Kidney glomerular epithelial cell (primary cell): ENCODE measurements around the gene APBB1IP.
"Not testable (repeated sequence)": the region's sequence is repeated elsewhere in the genome, so short reads cannot be mapped to it uniquely, and the experiment has no call there.

Source experiments
- DNase-seq: peaks from one replicate; lab custom pipeline; 2025; lab: John Stamatoyannopoulos, UW

APBB1IP gene

DNA sequence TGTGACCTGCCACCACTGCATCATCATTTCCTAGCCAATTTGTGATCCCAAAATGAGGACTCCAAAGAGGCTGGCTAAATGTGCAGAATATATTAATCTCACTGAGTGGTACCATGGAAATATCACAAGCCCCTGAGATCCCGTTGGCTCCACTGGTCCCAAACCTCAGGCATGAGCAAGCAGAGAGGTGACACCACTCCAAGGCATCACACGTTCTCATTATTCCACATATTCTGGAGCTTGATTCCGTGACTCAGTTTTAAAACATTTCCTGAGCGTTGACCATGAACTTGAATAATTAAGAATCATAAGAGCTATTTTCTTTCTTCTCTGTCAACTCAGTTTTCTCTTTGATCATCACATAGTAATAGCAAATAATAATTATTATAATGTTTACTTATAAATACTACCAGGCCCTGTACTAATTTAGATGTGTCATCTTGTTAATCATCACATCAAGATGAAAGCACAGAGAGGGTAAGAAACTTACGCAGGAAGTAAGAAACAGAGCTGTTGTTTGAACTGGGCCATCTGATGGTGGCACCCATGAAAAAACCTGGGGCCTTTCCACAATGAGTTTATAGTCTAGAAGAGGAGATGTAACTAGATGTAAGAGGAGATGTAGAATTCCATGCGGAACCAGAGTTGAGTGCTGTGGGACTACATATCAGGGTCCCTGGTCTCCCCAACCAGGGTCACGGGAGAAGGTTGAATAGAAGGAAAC lies 3.5 kb downstream of the APBB1IP start:
- no peak for DNase-seq

DNA sequence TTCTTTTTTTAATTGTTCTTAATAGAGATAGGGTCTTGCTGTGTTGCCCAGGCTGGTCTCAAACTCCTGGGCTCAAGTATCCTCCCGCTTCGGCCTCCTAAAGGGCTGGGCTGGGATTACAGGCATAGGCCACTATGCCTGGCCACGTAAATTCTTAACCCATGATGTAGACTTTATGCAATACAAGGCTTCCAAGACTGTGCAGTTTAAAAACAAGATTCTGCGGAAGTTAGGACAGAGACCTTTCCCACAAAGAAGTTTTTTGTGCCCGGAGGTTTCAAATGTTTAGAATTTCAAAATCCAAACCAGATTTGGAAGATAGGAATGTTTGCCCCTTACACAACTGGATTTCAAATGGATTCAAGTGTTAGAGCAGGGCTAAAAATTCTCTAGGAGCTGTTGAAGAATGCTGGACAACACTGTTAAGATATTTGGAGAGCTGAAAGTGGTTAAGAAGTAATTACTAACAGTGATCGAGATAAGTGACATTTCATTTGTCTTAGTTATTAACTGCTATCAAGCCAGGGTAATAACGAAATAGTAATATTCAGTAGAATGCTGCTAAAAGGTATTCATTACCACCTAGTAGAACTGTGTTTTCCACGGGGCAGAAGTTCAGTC lies 7.4 kb downstream of the APBB1IP start:
- no peak for DNase-seq

DNA sequence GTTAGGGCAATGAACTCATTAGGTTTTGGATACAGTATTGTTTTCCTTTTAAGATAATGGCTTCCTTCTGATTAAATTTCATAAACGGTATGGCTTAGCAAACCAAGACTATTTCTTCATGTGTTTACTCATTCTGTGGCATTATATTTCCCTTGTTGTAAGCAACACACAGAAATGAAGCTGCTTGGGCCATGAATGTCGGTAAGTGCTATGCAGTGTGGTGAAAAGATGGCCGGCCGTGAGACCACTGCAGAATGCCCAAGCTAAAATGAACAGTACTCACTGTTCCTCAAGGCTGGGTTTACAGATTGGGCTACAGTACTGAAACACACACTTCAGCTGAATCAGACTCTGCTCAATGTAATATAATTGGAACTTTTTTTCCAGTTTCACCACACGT lies 8.1 kb downstream of the APBB1IP start:
- no peak for DNase-seq

DNA sequence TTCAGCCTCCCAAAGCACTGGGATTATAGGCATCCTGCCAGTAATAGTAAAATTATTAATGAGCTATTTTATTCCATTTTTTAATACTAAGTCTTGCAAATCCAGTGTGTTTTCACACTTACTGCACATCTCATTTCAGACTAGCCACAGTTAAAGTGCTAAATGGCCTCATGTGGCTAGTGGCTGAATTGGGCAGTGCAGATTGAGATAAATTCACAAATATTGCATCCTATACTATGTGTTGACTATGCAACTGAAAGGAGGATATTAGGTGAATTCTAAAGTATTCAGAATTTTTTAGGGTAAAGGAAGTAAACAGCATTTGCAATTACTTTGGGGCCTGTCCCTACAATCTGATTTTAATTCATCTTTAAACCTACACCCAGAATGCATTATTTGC lies 10.2 kb downstream of the APBB1IP start:
- no peak for DNase-seq

DNA sequence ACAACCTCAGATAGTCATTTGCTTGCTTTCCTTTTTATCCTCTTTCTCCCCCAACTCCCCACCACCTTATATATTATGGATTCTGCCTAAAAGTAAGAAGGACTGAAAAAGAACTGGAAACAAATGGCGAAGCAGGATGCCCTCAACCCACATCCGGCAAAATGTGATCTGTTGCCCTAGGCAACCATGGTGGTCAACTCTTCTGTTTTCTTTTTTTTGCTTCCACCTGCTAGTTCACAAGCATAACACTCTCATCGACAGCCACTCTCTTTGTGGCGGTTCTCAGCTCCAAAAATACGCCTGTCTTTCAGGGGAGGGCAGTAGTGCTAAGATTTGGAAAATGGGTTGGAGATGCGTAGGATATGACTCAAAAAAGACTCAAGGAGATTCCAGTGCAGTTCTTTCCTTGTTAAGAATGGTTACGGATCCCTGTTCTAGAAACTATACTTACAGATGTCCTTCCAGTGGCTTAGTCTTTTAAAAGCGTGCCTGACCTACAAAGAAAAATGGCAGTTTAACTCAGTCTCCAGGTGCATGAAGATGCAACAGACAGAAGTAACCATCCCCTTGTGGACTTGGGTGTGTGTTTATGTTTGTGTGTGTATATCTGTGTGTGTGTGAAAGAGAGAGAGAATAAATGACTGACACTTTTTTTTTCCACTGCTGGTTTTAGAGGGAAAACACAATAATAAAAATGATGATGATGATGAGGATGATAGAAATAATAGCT lies 10.7 kb downstream of the APBB1IP start:
- DNase-seq = no peak

DNA sequence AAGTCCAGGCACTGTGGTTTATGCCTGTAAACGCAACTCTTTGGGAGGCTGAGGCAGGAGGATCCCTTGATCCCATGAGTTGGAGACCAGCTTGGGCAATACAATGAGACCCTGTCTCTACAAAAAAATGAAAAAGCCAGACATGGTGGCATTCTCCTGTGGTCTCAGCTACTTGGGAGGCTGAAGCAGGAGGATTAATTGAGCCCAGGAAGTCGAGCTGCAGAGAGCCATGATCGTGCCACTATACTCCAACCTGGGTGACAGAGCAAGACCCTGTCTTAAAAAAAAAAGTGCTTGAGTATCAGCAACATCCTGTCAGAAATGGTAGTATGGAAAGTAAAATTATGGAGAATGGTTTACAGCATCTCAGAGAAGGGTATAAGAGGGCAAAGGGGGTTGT lies 11.6 kb downstream of the APBB1IP start:
- DNase-seq = no peak

DNA sequence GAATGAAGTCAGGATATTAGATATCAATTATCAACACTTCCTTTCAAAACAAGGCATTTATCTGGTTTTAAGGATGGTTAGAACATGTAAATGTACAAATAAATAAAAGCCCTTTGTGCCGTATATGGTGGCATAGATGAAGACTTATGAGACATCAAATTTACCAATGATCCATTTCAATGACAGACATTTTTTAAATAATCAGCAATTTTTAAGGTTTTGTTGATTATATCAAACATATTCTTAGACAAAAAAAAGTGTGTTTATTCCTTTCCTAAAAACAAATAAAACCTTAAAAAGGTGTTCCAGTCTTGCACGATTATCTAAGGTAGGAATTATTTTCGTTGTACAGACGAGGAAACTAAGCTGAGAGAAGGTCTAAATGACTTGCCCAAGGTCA lies 13.8 kb downstream of the APBB1IP start:
- DNase-seq = no peak

DNA sequence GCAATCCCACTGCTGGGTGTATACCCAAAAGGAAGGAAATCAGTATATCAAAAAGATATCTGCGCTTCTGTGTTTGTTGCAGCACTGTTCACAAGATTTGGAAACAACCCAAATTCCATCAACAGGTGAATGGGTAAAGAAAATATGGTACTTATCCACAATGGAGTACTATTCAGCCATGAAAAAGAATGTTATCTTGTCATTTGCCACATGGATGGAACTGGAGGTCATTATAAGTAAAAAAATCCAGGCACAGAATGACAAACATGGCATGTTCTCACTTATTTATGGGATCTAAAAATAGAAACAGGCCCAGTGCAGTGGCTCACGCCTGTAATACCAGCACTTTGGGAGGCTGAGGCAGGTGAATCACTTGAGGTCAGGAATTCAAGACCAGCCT lies 15.7 kb downstream of the APBB1IP start:
- no peak for DNase-seq

DNA sequence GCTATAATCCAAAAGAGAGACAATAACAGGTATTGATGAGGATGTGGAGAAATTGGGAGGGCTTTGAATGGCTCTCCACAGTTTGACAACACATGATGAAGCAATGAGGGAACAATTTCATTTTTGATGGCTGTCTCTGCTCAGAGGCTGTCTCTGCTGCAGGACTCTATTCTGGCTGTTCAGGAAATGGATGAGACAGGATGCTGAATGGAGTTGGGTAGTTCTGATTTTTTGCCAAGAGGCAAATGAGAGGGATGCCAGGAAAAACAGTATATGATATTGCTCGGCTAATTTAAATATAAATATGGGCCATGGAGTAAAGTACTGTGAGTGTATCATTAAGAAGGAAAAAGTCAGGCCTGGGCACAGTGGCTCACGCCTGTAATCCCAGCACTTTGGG lies 16.8 kb downstream of the APBB1IP start:
- DNase-seq = no peak

DNA sequence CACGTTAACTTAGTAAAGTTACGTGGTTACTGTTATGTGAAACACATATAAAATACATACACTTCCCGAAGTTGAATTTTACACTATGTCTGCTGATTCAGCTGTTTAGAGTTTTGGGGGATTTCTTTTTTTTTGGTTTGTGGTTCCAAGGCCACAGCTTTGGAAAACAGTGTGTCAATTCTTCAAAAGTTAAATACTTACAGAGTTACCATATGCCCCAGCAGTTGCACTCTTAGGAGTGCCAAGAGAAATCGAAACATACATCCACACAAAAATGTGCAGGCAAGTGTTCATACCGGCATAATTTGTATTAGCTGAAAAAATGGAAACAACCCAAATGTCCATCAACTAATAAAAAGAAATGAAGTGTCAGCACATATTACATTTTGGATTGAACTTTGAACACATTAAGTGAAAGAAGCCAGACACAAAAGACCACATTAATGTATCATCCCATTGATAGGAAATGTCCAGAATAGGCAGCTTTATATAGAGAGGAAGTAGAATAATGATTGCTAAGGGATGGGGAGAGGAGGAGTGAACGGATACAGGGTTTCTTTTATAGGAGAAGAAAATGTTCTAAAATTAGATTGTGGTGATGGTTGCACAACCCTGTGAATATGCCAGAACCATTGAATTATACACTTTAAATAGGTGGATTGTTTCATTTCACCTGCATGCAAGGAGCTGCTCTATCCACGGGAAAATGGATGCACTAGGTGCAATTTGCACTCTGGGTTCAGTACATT lies 17.6 kb downstream of the APBB1IP start:
- no peak for DNase-seq

DNA sequence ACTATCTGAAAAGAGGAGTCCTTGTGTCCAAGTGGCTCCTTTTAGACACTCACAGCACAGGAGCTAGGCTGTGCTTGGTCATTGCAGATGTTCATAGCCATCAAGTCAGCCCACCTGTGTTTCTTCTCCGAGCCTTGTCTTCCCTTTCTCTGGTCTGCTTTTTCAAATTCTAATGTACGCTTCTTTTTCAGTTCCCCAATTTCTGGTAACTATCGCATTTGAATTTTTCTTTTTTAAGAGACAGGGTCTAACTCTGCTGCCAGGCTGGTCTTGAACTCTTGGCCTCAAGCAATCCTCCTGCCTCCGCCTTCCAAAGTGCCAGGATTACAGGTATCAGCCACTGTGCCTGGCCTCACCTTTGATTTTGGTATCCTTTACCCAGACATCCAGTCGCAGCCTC lies 18.9 kb downstream of the APBB1IP start:
- DNase-seq = no peak

DNA sequence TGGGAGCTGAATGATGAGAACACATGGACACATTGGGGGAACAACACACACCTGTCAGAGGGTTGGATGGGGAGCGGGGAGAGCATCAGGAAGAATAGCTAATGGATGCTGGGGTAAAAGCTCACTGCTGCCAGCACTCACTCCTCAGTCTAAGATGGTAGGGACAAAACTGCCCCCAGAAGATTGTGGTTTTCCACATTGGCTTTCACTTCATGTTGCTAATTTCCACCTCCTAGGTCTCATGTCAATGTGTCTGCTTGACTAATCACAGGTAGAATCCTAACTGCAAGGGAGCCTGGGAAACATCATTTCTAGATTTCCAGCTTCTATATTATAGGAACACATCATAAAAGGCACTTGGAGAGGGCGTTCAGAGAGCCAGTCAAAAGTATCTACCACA lies 22.6 kb downstream of the APBB1IP start:
- no peak for DNase-seq

DNA sequence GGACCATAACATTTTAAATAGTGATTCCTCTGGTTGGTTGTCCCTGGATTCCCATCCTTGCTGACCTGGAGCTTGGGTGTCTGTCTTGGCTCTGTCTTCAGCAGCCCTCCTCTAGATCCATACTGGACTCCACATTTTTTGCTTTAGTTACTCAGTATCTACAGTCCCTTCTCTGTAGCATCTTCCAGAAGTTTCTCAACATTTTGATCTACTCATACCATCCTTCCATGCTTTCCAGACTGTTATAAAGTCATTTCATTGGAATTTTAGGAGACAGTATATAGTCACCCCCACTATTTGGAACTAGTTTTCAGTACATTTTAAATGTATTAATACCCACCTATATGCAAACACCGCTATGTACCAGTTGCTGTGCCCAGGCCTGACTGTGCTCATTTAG lies 25.8 kb downstream of the APBB1IP start:
- no peak for DNase-seq

DNA sequence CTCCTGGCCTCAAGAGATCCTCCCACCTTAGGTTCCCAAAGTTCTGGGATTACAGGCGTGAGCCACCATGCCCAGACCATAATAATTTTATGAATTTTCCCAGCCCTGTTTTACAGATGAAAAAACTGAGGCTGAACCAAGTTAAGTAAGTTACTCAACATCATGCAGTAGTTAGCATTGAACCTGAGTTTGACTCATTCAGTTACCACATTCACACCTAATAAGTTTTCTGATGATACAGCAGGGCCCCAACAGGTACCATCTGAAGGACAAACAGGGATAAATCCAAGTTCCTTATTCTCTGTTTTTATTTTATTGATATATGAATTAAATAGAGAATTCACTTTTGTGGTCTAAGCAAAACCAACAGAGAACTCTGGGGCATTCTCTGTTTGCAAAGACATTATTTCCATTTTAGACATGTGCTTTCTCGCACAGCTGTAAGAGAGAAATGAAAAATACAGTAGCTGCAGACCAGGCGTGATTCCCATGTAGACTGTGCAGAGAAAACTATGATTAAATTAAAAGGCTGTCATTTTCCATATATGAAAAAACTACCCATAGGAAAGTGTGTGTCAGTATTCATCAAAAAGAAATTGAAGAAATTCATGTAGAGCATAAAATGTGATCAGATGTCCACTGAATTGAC lies 26.6 kb downstream of the APBB1IP start:
- no peak for DNase-seq

DNA sequence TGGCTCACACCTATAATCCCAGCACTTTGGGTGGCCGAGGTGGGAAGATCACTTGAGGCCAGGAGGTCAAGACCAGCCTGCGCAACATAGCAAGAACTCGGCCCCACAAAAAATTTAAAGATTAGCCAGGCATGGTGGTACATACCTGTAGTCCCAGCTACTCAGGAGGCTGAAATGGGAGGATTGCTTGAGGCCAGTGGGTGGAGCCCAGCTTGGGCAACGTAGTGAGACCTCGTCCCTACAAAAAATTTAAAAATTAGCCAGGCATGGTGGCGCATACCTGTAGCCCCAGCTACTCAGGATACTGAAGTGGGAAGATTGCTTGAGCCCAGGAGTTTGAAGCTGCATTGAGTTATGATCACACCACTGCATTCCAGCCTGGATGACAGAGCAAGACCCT lies 28.4 kb downstream of the APBB1IP start:
- not testable (repeated sequence) for DNase-seq

DNA sequence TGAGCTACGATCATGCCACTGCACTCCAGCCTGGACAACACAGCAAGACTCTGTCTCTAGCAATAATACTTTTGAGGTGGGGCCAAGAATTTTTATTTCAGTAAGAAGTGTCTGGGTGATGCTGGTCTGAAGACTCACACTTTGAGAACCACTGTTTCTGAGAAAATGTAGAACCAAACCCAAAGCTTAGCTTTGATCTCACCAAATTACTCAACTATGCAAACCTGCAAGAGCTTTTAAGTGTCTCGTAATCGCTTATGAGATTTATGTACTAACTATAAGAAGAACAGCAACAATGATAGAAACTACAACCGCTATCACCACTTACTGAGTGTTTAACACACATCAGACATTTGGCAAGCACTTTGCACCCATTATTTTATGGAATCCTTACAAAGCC lies 29.5 kb downstream of the APBB1IP start:
- DNase-seq = no peak

DNA sequence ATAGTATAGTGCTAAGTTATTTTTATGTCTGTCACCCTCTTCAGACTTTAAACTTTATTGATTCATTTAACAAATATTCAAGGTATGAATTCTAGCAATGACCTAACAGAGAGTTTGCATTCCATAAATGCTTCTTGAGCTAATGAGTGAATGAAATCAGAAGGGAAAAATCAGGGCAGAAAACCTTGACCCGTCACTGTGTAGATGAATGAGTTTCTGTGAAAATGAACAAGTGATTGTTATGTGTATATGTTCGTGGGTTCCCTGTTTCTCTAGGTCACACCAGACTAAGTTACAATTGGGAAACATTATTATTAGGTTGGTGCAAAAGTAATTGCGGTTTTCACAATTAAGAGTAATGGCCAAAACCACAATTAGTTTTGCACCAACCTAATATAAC lies 30.1 kb downstream of the APBB1IP start:
- peak; percentile 92 for DNase-seq

DNA sequence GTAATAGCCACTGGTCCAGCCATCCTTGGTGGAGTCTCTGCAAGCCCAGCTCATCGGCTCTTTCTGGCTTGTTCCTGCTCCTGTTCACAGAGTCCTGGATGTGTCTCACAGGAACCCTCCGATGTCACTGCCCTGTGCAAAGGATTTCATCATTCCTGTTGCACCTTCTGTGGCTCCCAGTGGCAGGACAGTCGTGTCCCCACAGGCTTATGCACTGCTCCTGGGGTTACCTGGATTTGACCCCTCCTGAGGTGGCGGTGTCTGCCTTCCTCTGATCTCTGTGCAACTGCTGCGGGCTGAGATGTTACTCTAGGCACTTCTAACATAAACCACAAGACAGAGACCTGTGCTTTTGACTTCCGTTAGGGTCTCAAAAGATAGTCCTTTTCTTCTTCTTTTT lies 30.6 kb downstream of the APBB1IP start:
- DNase-seq = no peak

DNA sequence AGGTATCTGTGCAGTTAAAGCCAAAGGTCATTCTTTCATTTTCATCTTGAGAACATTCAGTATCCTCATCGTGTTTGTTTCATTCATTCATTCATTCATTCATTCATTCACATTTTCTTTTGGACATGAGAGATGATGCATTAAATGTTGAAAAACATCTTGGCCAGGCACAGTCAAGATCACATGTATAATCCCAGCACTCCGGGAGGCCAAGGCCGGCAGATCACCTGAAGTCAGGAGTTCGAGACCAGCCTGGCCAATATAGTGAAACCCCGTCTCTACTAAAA lies 34.3 kb downstream of the APBB1IP start:
- DNase-seq = no peak

DNA sequence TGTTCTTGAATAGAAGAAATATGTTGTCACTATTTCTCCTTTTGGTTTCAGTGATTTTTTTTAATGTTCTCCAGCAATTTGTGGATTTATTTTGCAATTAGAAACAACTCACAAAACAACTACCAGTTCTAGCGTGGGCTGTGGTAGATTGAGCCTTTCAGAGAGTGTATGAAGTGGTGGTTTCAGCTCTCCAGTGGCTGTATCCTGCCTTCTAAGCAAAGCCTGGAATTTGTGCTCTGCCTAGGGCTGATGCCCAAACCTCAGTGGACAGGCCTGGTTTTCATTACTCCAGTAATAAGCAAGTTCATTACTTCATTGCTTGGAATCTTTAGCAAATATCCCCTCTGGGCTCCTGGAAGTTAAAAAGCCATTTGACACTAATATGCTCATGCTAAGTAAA lies 35.9 kb downstream of the APBB1IP start:
- DNase-seq = no peak

DNA sequence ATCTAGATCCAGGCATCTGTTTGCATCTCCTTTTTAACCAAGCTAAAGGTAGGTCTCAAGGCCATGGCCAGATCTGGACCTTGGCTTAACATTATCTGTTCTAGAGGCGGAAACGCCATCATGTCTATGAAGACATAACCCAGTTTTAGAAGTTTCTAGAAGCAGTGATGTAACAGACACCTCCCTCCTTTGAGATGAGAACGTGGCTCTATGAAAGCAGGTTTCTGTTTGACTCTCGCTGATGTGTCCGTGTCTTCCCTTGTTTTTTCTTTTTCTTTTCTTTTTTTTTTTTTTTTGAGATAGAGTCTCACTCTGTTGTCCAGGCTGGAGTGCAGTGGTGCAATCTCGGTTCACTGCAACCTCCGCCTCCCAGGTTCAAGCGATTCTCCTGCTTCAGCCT lies 36.7 kb downstream of the APBB1IP start:
- DNase-seq = not testable (repeated sequence)

DNA sequence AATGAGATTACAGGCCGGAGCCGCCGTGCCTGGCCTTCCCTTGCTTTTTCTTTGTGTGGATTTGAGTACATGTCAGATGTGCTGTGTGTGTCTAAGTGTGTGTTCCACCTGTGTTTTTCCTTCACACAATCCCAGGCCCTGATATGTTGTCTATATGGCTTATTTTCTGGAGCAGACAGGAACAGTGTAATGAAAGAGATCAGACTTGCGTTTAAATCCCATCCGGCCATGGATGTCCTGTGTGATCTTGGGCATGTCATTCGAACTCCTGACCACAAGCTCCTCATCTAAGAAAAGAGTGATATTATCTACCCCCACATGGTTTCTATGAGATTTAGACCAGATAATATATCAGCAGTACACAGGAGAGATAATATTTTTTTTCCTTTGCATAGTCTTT lies 37.2 kb downstream of the APBB1IP start:
- DNase-seq = no peak
